Transverse colon (tissue), 4 donors: ENCODE data around the gene RGL2. TPM values are rescaled to one million over a fixed set of nuclear protein-coding genes. Genes with fewer than 3 reads are reported as not detected.

ENCODE experiments used
- DNase-seq: peaks from one replicate; pipeline ENCODE4 v3.0.0-alpha.2; 2019
- H3K27ac ChIP-seq, 4 donors: fragments of 200-600 bp; sonication (generic); 2 replicates each; pipeline ENCODE4 v1.5.1; 2016 to 2018; ENCODE audit warnings: inconsistent platforms in 4 of 4
- H3K27me3 ChIP-seq: fragments of 200-600 bp; sonication (generic); 2 replicates; pipeline ENCODE4 v1.5.1; 2017; ENCODE audit warnings: inconsistent platforms
- H3K36me3 ChIP-seq, 4 donors: fragments of 200-600 bp; sonication (generic); 2 replicates each; pipeline ENCODE4 v1.5.1; 2017 to 2019; ENCODE audit warnings: inconsistent platforms in 4 of 4
- H3K4me1 ChIP-seq, 4 donors: fragments of 200-600 bp; sonication (generic); 2 replicates each; pipeline ENCODE4 v1.5.1; 2017 to 2020; ENCODE audit warnings: inconsistent platforms in 4 of 4
- H3K4me3 ChIP-seq, 4 donors: fragments of 200-600 bp; sonication (generic); 1 replicate in 1 of 4; 2 replicates in 3 of 4; pipeline versions ENCODE4 v1.5.1 to v1.6.1; 2017 to 2019; ENCODE audit warnings: inconsistent platforms in 4 of 4
- H3K9me3 ChIP-seq, 2 donors: fragments of 200-600 bp; sonication (generic); 2 replicates each; pipeline ENCODE4 v1.5.1; 2017 to 2019; ENCODE audit warnings: inconsistent platforms in 2 of 2
- CTCF ChIP-seq, 5 experiments: fragments of 200-600 bp in 3 of 5; fragments of 450-650 bp in 2 of 5; sonication (generic) in 3 of 5; IDR thresholded peaks; 1 replicate in 2 of 5; 2 replicates in 3 of 5; pipeline ENCODE4 v1.5.1; 2016 to 2017; ENCODE audit warnings: antibody characterized with exemption in 5 of 5, inconsistent platforms in 3 of 5, mild to moderate bottlenecking in 2 of 5, moderate library complexity in 1 of 5
- EP300 ChIP-seq: sonication (generic); formaldehyde crosslinking; IDR thresholded peaks from one replicate; pipeline ENCODE4 v1.6.1; 2017; ENCODE audit warnings: antibody characterized with exemption, low read depth
- POLR2A ChIP-seq: fragments of 450-650 bp; IDR thresholded peaks from one replicate; pipeline ENCODE4 v1.6.1; 2016; ENCODE audit warnings: antibody characterized with exemption, mild to moderate bottlenecking, moderate library complexity
- POLR2AphosphoS5 ChIP-seq, 3 donors: sonication (generic); formaldehyde crosslinking; IDR thresholded peaks; one replicate each; pipeline ENCODE4 v1.6.1; 2016; ENCODE audit warnings: antibody characterized with exemption in 3 of 3
- WGBS, 2 donors: methylation state at CpG; one replicate each; pipeline ENCODE4 v1.1.5; 2018; ENCODE audit warnings: low coverage in 1 of 2; 5-methylcytosine and 5-hydroxymethylcytosine counted together
- in situ Hi-C, 4 donors: fragments of 200-750 bp; cut with MboI; loops; one replicate each; pipeline versions ENCODE4 v1.15.0 to v1.15.1; 2017; ENCODE audit warnings: low sequenced_read_pairs in 3 of 4, low pct_ligation_motif_present in 1 of 4, low pct_unique_long_range_greater_than_20kb in 1 of 4
- intact Hi-C: fragments of 100-400 bp; cut with DNase I; formaldehyde crosslinking; loops from one replicate; pipeline ENCODE4 v1.15.1; 2023; ENCODE audit warnings: low total_unique reads
- total RNA-seq, 4 donors: library from RNA; depleted of rRNA; stranded (reverse); fragments of >200 nt; gene quantifications; one replicate each; pipeline ENCODE4 v1.1.0, GENCODE V29; 2016

Gene RGL2
- total RNA-seq, 4 donors from 2014 or later = 21.3 to 70.3 (median 25.8) TPM

GRCh38 chr6:33296797-33297405 lies 1.8 kb downstream of the RGL2 start:
- in situ Hi-C loops = no loop called here
- TF ChIP-seq EP300 (no peak), CTCF (IDR thresholded peaks at IDR 0.05) (no peak), POLR2A (no peak), POLR2AphosphoS5 (IDR thresholded peaks at IDR 0.05) (no peak)

GRCh38 chr6:33295621-33296369 lies 2.9 kb downstream of the RGL2 start:
- Histone ChIP-seq H3K9me3 (no peaks in the 10 kb centered on the region), H3K4me3 (no peak overlapping the region), H3K4me1 (peaks cover 10 to 27% (median 22%) of the 10 kb centered on the region in 4 donors), H3K27ac (no peak overlapping the region), H3K27me3 (no peaks in the 10 kb centered on the region), H3K36me3 (peaks cover 0 to 8% (median 0%) of the 10 kb centered on the region in 4 donors)
- DNase-seq = no peak
- intact Hi-C loops (no loop called here), in situ Hi-C loops (no loop called here)
- TF ChIP-seq CTCF (IDR thresholded peaks at IDR 0.05) (no peak), EP300 (no peak), POLR2AphosphoS5 (IDR thresholded peaks at IDR 0.05) (no peak)
- WGBS, 2 donors = 80 to 88% methylated on average over 5 to 15 of the region's 15 CpGs

More at GRCh38 chr6:33296797-33297405, 1.8 kb downstream of the RGL2 start:
- no peaks in the 10 kb centered on the region for H3K27me3 ChIP-seq
- no peak for DNase-seq
- peak overlapping the region in 3 of 4 donors; percentile 63 to 88 (median 86) for H3K4me3 ChIP-seq
- intact Hi-C loops = no loop called here
- H3K36me3 ChIP-seq = peaks cover 0 to 3% (median 0%) of the 10 kb centered on the region in 4 donors
- H3K27ac ChIP-seq = peak overlapping the region; percentile 97 to 99 (median 98)
- no peaks in the 10 kb centered on the region for H3K9me3 ChIP-seq
- H3K4me1 ChIP-seq = peaks cover 10 to 33% (median 23%) of the 10 kb centered on the region in 4 donors
- 65% methylated on average over 12 of the region's 12 CpGs; no CpG with 5 or more reads in 1 of the 2 donors for WGBS, 2 donors

- Histone ChIP-seq H3K36me3 (peaks cover 0 to 8% (median 0%) of the 10 kb centered on the region in 4 donors), H3K4me1 (peaks cover 6 to 27% (median 23%) of the 10 kb centered on the region in 4 donors), H3K4me3 (no peak overlapping the region), H3K27me3 (no peaks in the 10 kb centered on the region), H3K27ac (no peak overlapping the region), H3K9me3 (no peaks in the 10 kb centered on the region)
- intact Hi-C loops = no loop called here
- WGBS, 2 donors = 59 to 60% methylated on average over 6 to 10 of the region's 10 CpGs
- TF ChIP-seq CTCF (IDR thresholded peaks at IDR 0.05) (no peak), EP300 (no peak), POLR2AphosphoS5 (IDR thresholded peaks at IDR 0.05) (no peak), POLR2A (no peak)
- no peak for DNase-seq
- in situ Hi-C loops = no loop called here
Observed at GRCh38 chr6:33294086-33294823, 4.5 kb downstream of the RGL2 start.
